Stimulated activated CD4-positive, alpha-beta T cell treated with anti-CD3 and anti-CD28 coated beads, TNF-alpha, amount 100 ng/mL, for 48 hours (primary cell): ENCODE measurements around the gene ZEB2.
"Not testable (repeated sequence)": the region's sequence is repeated elsewhere in the genome, so short reads cannot be mapped to it uniquely, and the experiment has no call there.

Source experiments
- DNase-seq, 3 donors: peaks; one replicate each; pipeline ENCODE4 v3.0.0-alpha.2; 2020; ENCODE audit warnings: low read depth in 3 of 3

ZEB2 gene

DNA sequence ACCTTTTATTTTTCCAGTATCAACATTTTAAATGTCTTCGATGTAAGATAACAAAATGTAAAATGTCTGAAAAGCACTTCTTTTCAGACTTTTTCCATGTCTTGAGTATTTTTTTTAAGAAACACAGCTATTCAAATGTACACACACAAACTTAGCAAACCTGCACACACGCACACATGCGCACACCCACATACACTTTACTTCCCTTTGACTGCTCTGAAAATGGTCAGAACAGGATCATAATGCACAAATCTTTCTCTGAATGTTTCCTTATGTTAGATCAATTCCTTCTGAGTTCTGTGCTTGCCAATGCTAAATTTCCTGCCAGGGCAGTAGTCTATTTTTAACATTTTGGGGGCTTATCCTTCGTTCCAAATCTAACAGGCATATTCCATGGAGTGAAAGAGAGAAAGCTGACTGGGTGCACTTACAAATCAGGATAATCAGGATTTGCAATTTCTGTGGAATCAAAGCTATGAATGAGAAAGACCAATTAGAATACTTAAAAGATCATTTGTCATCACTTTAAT lies 136.3 kb downstream of the ZEB2 start:
- no peak for DNase-seq

GRCh38 chr2:144382849-144383248 lies 137.1 kb downstream of the ZEB2 start:
- no peak for DNase-seq

GRCh38 chr2:144381716-144382115 lies 138.2 kb downstream of the ZEB2 start:
- DNase-seq = no peak

DNA sequence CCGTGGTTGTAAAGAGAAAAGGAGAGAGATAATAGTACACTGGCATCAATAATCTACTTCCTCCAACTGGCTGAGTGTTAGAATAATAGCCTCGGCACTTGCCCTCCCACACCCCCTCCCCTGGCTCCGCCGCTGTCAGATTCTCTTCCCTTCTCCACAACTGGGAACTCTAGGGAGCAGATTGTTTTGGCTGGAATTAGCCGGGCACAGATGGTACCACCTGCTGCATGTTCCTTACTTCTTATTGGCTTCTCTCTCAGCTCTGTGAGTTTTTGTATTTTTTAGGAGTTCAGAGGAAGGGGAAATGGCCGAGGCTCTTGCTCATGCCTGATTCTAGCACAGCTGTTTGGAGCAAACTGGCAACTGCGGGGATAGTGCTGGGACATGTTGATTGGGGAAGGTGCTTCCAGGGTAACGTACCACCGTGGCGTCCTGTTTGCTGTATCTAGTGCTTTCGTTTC lies 140.0 kb downstream of the ZEB2 start:
- DNase-seq = no peak

DNA sequence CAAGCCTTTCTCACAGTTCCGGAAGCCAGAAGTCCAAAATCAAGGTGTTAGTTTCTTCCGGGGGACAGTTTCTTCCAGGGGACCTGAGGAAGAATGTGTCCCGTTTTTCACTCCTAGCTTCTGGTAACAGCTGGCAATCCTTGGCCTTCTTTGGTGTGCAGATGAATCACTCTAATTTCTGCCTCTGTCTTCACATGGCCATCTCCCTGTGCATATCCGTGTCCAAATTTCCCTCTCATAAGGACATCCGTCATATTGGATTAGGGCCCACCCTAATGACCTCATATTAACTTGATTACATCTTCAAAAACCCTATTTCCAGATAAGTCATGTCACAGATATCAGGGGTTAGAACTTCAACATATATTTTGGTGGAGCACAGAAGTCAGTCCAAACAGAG lies 141.4 kb downstream of the ZEB2 start:
- no peak for DNase-seq

DNA sequence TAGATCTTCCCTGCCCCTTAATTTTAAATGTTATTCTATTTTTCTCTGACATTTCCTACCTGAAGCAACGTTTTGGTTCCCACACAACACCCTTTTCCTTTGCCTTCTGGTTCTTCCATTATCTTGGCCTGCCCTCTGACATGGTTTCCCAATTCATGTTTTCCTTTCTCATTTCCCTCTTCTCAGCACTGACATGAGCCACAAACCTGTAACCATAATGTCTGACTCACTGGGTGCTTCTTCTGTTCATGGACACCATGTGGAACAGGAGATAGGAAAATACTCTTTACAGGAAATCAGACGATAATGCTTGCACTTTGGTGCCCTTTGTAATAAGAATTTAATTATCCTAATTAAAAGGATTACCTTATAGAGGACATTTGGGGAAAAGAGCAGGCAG lies 142.0 kb downstream of the ZEB2 start:
- DNase-seq = no peak

DNA sequence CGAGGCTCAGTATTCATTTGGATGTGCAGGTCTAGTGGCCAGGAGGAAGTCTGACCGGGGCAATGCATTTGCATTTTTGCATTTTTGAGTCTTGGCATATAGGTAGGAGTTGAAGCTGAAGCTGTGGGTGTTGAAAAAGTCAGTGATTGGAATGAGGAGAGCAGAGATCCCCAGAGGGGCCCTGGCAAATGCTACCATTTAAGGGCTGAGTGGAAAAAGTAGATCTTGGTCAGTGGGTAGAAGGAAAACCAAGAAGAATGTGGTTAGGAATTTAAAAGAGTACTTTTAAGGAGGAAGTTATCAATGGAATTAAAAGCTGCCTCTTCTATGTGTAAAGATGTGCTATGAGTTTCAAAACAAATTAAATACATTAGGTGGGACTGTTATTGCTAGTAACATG lies 143.0 kb downstream of the ZEB2 start:
- no peak for DNase-seq

DNA sequence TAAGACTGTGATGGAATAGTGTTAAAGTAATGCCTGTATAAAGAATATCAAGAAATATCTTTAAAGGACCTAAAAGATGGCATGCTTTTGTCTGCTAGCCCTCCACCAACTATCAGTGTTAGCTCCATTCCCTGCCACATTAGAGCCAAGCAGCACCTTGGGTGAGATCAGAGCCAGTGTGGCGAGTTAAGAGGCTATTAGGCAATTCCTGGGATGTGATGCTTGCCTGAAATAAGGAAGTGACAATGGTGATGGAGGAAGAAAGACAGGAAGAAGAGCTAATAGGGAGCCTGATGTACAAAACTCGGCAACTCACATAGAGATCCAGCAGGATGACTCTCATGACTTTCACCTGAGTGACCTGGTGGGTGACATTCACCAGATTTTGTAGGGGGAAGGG lies 143.5 kb downstream of the ZEB2 start:
- no peak for DNase-seq

DNA sequence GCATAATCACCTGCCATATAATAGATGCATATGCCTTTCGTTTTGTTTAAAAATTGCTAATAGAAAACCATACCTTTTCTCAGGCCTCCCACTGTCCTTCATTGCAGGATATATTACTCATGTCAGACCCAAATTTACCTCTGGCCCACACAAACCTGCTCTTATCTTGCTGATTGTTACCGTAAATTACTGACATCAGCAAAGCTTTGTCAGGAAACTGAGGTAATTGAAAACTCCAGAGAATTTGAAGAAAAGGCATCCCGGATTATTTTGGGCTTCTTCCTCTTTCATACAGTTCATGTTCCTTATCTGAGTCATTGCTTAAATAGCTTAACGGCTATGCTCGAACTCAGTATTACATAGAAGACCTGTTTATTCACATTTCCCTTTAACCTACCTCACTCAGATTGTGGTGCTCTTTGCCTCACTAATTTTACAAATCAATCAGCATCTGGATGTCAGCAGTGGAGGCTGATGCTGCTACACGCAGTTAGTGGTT lies 145.7 kb downstream of the ZEB2 start:
- no peak for DNase-seq

DNA sequence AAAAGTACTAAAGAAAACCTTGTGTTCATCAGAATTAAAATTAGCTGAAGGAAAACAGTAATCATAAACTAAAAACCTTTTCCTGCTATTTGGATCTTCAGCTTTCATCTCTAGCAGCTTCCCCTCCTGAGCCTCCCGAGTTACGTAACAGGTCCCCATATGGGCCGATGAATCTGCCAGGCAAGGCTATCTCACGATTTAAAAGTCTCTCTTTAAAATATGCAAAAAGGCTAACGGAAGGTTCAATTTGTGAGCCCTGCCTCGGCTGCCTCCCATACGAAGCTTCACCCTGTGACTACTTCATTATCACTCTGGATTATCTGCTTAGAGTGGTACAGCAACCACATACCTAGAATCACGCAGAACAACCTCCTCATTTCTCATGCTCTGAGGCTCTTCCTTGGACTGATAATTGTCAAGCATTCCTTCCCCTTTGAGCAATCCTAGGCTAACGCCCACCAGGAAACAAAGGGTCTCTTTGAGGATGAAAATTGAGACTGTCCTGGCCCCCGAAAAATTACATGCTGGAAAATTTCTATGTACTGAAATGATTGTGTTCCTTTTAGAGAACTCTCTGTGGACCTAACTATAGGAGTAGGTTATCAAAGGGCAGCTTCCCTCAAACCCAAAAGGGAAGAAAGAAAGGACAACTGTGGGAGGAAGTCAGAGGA lies 147.4 kb downstream of the ZEB2 start:
- DNase-seq = no peak

DNA sequence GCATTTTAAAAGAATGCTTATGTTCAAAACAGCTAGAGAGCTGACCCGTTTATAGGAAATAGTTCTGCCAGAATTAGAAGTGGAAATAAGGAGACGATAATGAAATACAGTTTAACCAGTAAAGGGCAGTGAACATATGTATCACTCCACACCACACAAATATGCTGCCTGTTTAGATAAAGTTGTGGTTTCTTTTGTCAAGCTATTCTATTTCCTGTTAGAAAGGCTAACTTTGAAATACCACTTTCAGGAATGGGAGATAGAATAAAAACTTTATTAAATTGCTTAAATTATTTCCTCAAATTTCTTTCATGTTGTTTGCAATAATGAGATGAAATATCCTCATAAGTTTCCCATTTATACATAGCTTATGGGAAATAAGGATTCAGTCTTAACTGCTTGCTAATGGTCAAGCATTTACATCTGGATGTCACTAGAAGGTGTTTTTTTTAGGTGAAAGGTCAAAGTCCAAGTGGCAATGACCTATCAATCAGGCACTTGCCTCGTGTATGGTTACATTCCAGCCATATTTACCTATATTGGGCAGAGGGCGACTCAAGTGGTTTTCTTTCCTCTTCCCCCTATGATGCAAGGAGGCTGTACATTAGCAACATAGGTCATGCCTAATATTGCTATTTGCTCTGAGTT lies 148.9 kb downstream of the ZEB2 start:
- DNase-seq = no peak

GRCh38 chr2:144369416-144369815 lies 150.5 kb downstream of the ZEB2 start:
- DNase-seq = no peak

GRCh38 chr2:144366825-144367429 lies 153.0 kb downstream of the ZEB2 start:
- DNase-seq = no peak

- no peak for DNase-seq
Observed at GRCh38 chr2:144364944-144365738, 154.8 kb downstream of the ZEB2 start.

DNA sequence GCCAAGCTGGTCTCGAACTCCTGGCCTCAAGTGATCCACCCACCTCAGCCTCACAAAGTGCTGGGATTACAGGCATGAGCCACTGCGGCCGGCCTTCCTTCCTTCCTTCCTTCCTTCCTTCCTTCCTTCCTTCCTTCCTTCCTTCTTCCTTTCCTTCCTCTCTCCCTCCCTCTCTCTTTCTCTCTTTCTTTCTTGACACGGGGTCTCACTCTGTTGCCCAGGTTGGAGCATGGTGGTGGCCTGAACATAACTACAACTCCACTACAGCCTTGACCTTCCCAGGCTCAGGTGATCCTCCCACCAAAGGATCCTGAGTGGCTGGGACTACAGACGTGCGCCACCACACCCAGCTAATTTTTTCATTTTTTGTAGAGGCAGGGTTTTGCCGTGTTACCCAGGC lies 155.7 kb downstream of the ZEB2 start:
- not testable (repeated sequence) for DNase-seq

GRCh38 chr2:144362401-144362800 lies 157.5 kb downstream of the ZEB2 start:
- DNase-seq = no peak

DNA sequence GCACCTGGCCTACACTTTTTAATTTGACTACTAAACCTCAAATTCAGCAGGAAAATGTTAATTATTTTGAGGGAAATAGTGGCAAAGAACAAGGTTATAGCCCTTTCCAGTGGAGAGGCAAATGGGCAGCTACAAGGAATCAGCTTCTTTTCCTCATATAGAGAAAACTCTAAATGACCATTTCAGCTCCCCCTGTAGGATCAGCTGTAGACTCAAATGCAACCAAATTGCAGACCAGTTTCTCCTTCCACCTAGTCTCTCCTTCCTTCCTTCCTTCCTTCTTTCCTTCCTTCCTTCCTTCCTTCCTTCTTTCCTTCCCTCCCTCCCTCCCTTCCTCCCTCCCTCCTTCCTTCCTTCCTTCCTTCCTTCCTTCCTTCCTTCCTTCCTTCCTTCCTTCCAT lies 158.2 kb downstream of the ZEB2 start:
- DNase-seq = no peak

GRCh38 chr2:144359684-144360083 lies 160.2 kb downstream of the ZEB2 start:
- no peak for DNase-seq

GRCh38 chr2:144358979-144359541 lies 160.9 kb downstream of the ZEB2 start:
- no peak for DNase-seq

- DNase-seq = no peak
Observed at GRCh38 chr2:144358374-144358964, 161.4 kb downstream of the ZEB2 start.
